ENCODE data around the gene LRRC63. TPM values are rescaled to one million over a fixed set of nuclear protein-coding genes. Genes with fewer than 3 reads are reported as not detected.

Gene LRRC63
- total RNA-seq, 1 experiment from 2014 or later: 0.82 TPM

GRCh38 chr13:46232281-46232680 lies 20.6 kb downstream of the LRRC63 start:
- no peaks in the 10 kb centered on the region for H3K4me1 ChIP-seq (ENCODE audit: insufficient read depth, low read length, poor library complexity, severe bottlenecking)
- intact Hi-C loops (cut with micrococcal nuclease; ENCODE audit: unreplicated experiment): no loop called here
- H3K4me3 ChIP-seq (ENCODE audit: low read depth, low read length, poor library complexity, severe bottlenecking): no peak overlapping the region
- peaks cover 20% of the 10 kb centered on the region for H3K9me3 ChIP-seq (ENCODE audit: low read depth, low read length, poor library complexity, severe bottlenecking)
- no peaks in the 10 kb centered on the region for H3K27me3 ChIP-seq (replicated peaks; ENCODE audit: insufficient read depth, low read depth, low read length, poor library complexity)
- H3K36me3 ChIP-seq (ENCODE audit: insufficient read depth, low read length, poor library complexity, severe bottlenecking): no peaks in the 10 kb centered on the region
- BruUV-seq (replicated peaks): no TSS peak
- H3K27ac ChIP-seq (ENCODE audit: low read depth, low read length, poor library complexity, severe bottlenecking): no peak overlapping the region
- ChIA-PET CTCF (no interaction called here), POLR2A (ENCODE audit: low non-redundant PET) (no interaction called here)
- no peak for DNase-seq (ENCODE audit: low spot score)
- TF ChIP-seq EZH2 (IDR thresholded peaks at IDR 0.05; ENCODE audit: borderline replicate concordance, low read depth, low read length, poor library complexity, severe bottlenecking): no peak

DNA sequence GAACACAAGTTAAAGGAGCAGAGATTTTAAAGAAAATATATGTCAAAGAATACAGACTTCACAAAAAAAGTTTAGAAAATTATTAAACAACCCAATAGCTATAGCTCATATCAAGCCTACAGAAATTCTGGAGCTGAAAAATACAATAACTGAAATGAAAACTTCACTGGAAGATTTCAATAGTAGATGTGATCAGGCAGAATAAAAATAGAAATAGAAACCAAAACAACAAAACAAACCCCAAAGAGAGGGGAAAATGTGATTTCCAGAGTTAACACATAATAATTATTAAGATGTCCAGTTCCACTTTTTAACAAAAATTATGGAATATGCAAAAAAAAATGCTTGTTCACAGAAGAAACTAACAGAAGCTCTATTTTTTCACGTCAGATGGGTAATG lies 23.6 kb downstream of the LRRC63 start:
- H3K27me3 ChIP-seq (replicated peaks; ENCODE audit: insufficient read depth, low read depth, low read length, poor library complexity): no peaks in the 10 kb centered on the region
- no peaks in the 10 kb centered on the region for H3K36me3 ChIP-seq (ENCODE audit: insufficient read depth, low read length, poor library complexity, severe bottlenecking)
- no peak for TF ChIP-seq EZH2 (IDR thresholded peaks at IDR 0.05; ENCODE audit: borderline replicate concordance, low read depth, low read length, poor library complexity, severe bottlenecking)
- no peak for TF ChIP-seq CTCF (conservative IDR thresholded peaks at IDR 0.05; ENCODE audit: low read depth, low read length)
- intact Hi-C loops (cut with micrococcal nuclease; ENCODE audit: unreplicated experiment): no loop called here
- H3K4me3 ChIP-seq (ENCODE audit: low read depth, low read length, poor library complexity, severe bottlenecking): no peak overlapping the region
- ChIA-PET POLR2A (ENCODE audit: low non-redundant PET) (no interaction called here), CTCF (no interaction called here)
- no peak overlapping the region for H3K27ac ChIP-seq (ENCODE audit: low read depth, low read length, poor library complexity, severe bottlenecking)
- BruUV-seq (replicated peaks): no TSS peak
- no peaks in the 10 kb centered on the region for H3K4me1 ChIP-seq (ENCODE audit: insufficient read depth, low read length, poor library complexity, severe bottlenecking)
- DNase-seq (ENCODE audit: low spot score): no peak
- peaks cover 20% of the 10 kb centered on the region for H3K9me3 ChIP-seq (ENCODE audit: low read depth, low read length, poor library complexity, severe bottlenecking)

DNA sequence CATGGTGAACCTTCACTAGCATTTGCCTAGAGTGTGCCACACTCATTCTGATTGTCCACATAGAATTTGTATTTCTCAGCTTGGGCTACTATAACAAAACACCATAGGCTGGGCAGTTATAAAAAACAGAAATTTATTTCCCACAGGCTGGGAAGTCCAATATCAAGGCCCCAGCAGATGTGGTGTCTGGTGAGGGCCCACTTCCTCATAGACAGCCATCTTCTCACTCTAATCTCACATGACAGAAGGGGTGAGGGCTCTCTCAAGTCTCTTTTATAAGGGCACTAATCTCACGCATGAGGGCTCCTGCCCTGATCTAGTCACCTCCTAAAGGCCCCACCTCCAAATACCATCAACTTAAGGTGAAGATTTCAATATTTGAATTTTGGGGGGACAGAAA lies 53.6 kb downstream of the LRRC63 start:
- Histone ChIP-seq H3K36me3 (ENCODE audit: insufficient read depth, low read length, poor library complexity, severe bottlenecking) (no peaks in the 10 kb centered on the region), H3K4me1 (ENCODE audit: insufficient read depth, low read length, poor library complexity, severe bottlenecking) (no peaks in the 10 kb centered on the region), H3K4me3 (ENCODE audit: low read depth, low read length, poor library complexity, severe bottlenecking) (no peak overlapping the region), H3K27ac (ENCODE audit: low read depth, low read length, poor library complexity, severe bottlenecking) (no peak overlapping the region), H3K9me3 (ENCODE audit: low read depth, low read length, poor library complexity, severe bottlenecking) (no peaks in the 10 kb centered on the region), H3K27me3 (replicated peaks; ENCODE audit: insufficient read depth, low read depth, low read length, poor library complexity) (no peaks in the 10 kb centered on the region)
- intact Hi-C loops (cut with micrococcal nuclease; ENCODE audit: unreplicated experiment): no loop called here
- BruUV-seq (replicated peaks): no TSS peak
- CTCF ChIA-PET: no interaction called here
- DNase-seq (ENCODE audit: low spot score): no peak
- POLR2A ChIA-PET (ENCODE audit: low non-redundant PET): no interaction called here
- no peak for TF ChIP-seq CTCF (conservative IDR thresholded peaks at IDR 0.05; ENCODE audit: low read depth, low read length)
- no peak for TF ChIP-seq EZH2 (IDR thresholded peaks at IDR 0.05; ENCODE audit: borderline replicate concordance, low read depth, low read length, poor library complexity, severe bottlenecking)

DNA sequence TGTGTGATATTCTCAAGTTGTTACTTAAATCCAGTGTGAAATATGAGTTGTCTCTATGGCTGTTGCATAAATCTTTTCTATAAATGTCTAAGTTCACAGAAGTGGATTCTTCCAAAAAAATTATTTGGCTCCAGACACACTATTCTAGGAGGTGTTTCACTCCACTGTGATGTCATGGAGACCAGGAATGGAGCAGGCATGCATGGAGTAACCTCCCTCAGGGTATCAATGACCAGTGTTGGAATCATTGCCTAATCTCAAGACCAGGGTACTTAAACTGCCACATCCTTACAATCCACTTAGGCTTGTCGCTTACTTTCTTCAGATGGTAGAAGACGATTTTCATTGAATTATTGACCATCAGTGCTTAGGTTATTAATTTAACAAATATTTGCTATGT lies 55.4 kb downstream of the LRRC63 start:
- H3K4me3 ChIP-seq (ENCODE audit: low read depth, low read length, poor library complexity, severe bottlenecking): no peak overlapping the region
- H3K4me1 ChIP-seq (ENCODE audit: insufficient read depth, low read length, poor library complexity, severe bottlenecking): no peaks in the 10 kb centered on the region
- no peak overlapping the region for H3K27ac ChIP-seq (ENCODE audit: low read depth, low read length, poor library complexity, severe bottlenecking)
- ChIA-PET POLR2A (ENCODE audit: low non-redundant PET) (no interaction called here), CTCF (no interaction called here)
- intact Hi-C loops (cut with micrococcal nuclease; ENCODE audit: unreplicated experiment): no loop called here
- no peak for TF ChIP-seq CTCF (conservative IDR thresholded peaks at IDR 0.05; ENCODE audit: low read depth, low read length)
- no peak for TF ChIP-seq EZH2 (IDR thresholded peaks at IDR 0.05; ENCODE audit: borderline replicate concordance, low read depth, low read length, poor library complexity, severe bottlenecking)
- BruUV-seq (replicated peaks): no TSS peak
- no peaks in the 10 kb centered on the region for H3K36me3 ChIP-seq (ENCODE audit: insufficient read depth, low read length, poor library complexity, severe bottlenecking)
- no peak for DNase-seq (ENCODE audit: low spot score)
- no peaks in the 10 kb centered on the region for H3K27me3 ChIP-seq (replicated peaks; ENCODE audit: insufficient read depth, low read depth, low read length, poor library complexity)
- H3K9me3 ChIP-seq (ENCODE audit: low read depth, low read length, poor library complexity, severe bottlenecking): no peaks in the 10 kb centered on the region

Measured in A673 (cell line).